PC-9 (cell line): ENCODE data around the gene OXSR1. TPM values are rescaled to one million over a fixed set of nuclear protein-coding genes. Genes with fewer than 3 reads are reported as not detected.

Experiments
- BruUV-seq: library from RNA; stranded (reverse); fragments of 400-500 nt; replicated peaks from 2 replicates; lab custom pipeline; 2021; lab: Mats Ljungman, UMichigan
- CTCF ChIA-PET: fragments of 300-600 bp; sonication (Branson Sonifier 250); formaldehyde crosslinking; loops from one replicate; lab custom pipeline; 2022; ENCODE audit warnings: antibody characterized with exemption; lab: Charles Lee
- POLR2A ChIA-PET: fragments of 300-600 bp; sonication (Branson Sonifier 250); formaldehyde crosslinking; loops from one replicate; lab custom pipeline; 2022; ENCODE audit warnings: antibody characterized with exemption; ENCODE audit not compliant: unreplicated experiment; lab: Charles Lee
- DNase-seq, 2 experiments: peaks; one replicate each; pipeline versions ENCODE4 v3.0.0 to v3.0.0-alpha.2; 2015 to 2022; ENCODE audit warnings: mixed read lengths in 1 of 2
- H2AFZ ChIP-seq: fragments of 200-600 bp; sonication (generic); 2 replicates; pipeline ENCODE4 v1.8.1; 2017; ENCODE audit warnings: antibody characterized with exemption
- H3F3A ChIP-seq: fragments of 200-600 bp; sonication (generic); 2 replicates; pipeline ENCODE4 v1.8.1; 2017; ENCODE audit warnings: antibody characterized with exemption, mild to moderate bottlenecking, low read depth; ENCODE audit not compliant: insufficient read depth
- H3K27ac ChIP-seq: fragments of 200-600 bp; sonication (generic); 2 replicates; pipeline ENCODE4 v1.6.1; 2016; ENCODE audit warnings: mixed run types
- H3K27me3 ChIP-seq: fragments of 200-600 bp; sonication (generic); 2 replicates; pipeline ENCODE4 v1.6.1; 2016; ENCODE audit warnings: low read depth, mixed run types; ENCODE audit not compliant: insufficient read depth
- H3K36me3 ChIP-seq: fragments of 200-600 bp; sonication (generic); 2 replicates; pipeline ENCODE4 v1.6.1; 2016; ENCODE audit warnings: low read depth, mixed run types
- H3K4me1 ChIP-seq: fragments of 200-600 bp; sonication (generic); replicated peaks from 2 replicates; pipeline ENCODE4 v1.6.1; 2016; ENCODE audit warnings: mixed run types; ENCODE audit not compliant: insufficient read depth
- H3K4me2 ChIP-seq: fragments of 200-600 bp; sonication (generic); 2 replicates; pipeline ENCODE4 v1.6.1; 2017; ENCODE audit warnings: mixed run types
- H3K4me3 ChIP-seq: fragments of 200-600 bp; sonication (generic); 2 replicates; pipeline ENCODE4 v1.6.1; 2016; ENCODE audit warnings: mixed run types
- H3K79me2 ChIP-seq: fragments of 200-600 bp; sonication (generic); 2 replicates; pipeline ENCODE4 v1.6.1; 2017; ENCODE audit warnings: low read depth, mixed run types
- H3K9me2 ChIP-seq: fragments of 200-600 bp; sonication (generic); 2 replicates; pipeline ENCODE4 v1.8.1; 2017; ENCODE audit warnings: mild to moderate bottlenecking; ENCODE audit not compliant: insufficient read depth
- H3K9me3 ChIP-seq: fragments of 200-600 bp; sonication (generic); 2 replicates; pipeline ENCODE4 v1.8.1; 2016; ENCODE audit warnings: low read depth; ENCODE audit not compliant: insufficient read depth
- H4K20me1 ChIP-seq: fragments of 200-600 bp; sonication (generic); 2 replicates; pipeline ENCODE4 v1.8.1; 2017; ENCODE audit not compliant: insufficient read depth
- EZH2 ChIP-seq: fragments of 200-600 bp; sonication (generic); IDR thresholded peaks from 2 replicates; pipeline ENCODE4 v1.8.0; 2017; ENCODE audit warnings: antibody characterized with exemption, low read depth
- intact Hi-C: fragments of 100-400 bp; cut with micrococcal nuclease; formaldehyde crosslinking; loops from one replicate; pipeline ENCODE4 v1.10.0; 2022; ENCODE audit not compliant: unreplicated experiment
- total RNA-seq: library from RNA; stranded (reverse); gene quantifications from 2 replicates; pipeline ENCODE4 v1.2.3, GENCODE V29; 2021
- TF ChIP-seq, protein P1 (sequence below): fragments of 200-600 bp; sonication (generic); conservative IDR thresholded peaks from 2 replicates; pipeline ENCODE4 v1.6.1; 2017; ENCODE audit warnings: mixed run types, antibody characterized with exemption, mild to moderate bottlenecking, moderate library complexity

OXSR1 gene
- total RNA-seq, 1 experiment from 2014 or later = 54.3 TPM

DNA sequence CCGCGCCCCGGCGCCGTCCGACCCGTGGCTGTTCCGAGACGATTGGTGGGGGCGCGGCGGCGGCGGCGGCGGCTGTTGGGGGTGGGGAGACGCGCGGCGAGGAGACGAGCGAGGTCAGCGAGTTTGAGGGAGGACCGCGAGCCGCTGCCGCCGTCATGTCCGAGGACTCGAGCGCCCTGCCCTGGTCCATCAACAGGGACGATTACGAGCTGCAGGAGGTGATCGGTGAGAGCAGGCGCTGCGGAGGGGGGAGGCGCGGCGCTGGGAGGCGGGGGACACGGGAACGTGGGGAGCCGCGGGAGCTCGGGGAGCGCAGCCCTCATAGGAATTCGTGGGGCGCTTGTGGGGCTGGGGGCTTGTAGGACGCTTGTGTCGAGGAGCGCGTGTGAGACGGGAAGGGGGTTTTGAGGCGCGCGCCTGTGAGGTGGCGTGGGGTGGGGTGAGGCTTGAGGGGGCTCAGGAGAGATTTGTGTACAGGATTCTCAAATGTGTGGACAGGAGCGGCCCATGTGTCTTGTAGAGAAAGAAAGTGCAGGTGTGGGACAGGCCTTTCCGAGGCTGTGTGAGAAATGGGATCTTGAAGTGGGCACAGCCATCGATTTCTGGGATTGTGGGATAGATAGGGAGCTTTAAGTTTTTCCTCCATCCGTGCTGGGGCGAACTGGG, 518 bp downstream of the OXSR1 start:
- H3K4me3 ChIP-seq = peak overlapping the region; percentile 74
- H3K27ac ChIP-seq = peak overlapping the region; percentile 96
- no peaks in the 10 kb centered on the region for H3K27me3 ChIP-seq
- no TSS peak for BruUV-seq
- H3K4me1 ChIP-seq = peaks cover 38% of the 10 kb centered on the region
- peak overlapping the region; percentile 81 for H3K4me2 ChIP-seq
- no peaks in the 10 kb centered on the region for H3K36me3 ChIP-seq
- no peak for DNase-seq
- no peaks in the 10 kb centered on the region for H3K9me3 ChIP-seq
- H2AFZ ChIP-seq = peak overlapping the region; percentile 81
- no peaks in the 10 kb centered on the region for H3K9me2 ChIP-seq
- ChIA-PET CTCF (interaction anchor here (0.5 to 0.8 kb wide), 3 partner anchors 50 to 1541 kb away, joined by 4 to 7 read pairs (median 5); no protein-coding TSS in a partner anchor), POLR2A (interaction anchor here (0.7 to 1.6 kb wide), 5 partner anchors 12 to 33 kb away, joined by 3 to 17 read pairs (median 6); partner anchors contain the start of gene ACAA1)
- H3K79me2 ChIP-seq = peaks cover 52% of the 10 kb centered on the region
- peaks cover 6% of the 10 kb centered on the region for H4K20me1 ChIP-seq
- no peak for TF ChIP-seq EZH2
- TF ChIP-seq, protein P1, sequence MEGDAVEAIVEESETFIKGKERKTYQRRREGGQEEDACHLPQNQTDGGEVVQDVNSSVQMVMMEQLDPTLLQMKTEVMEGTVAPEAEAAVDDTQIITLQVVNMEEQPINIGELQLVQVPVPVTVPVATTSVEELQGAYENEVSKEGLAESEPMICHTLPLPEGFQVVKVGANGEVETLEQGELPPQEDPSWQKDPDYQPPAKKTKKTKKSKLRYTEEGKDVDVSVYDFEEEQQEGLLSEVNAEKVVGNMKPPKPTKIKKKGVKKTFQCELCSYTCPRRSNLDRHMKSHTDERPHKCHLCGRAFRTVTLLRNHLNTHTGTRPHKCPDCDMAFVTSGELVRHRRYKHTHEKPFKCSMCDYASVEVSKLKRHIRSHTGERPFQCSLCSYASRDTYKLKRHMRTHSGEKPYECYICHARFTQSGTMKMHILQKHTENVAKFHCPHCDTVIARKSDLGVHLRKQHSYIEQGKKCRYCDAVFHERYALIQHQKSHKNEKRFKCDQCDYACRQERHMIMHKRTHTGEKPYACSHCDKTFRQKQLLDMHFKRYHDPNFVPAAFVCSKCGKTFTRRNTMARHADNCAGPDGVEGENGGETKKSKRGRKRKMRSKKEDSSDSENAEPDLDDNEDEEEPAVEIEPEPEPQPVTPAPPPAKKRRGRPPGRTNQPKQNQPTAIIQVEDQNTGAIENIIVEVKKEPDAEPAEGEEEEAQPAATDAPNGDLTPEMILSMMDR = no peak
- intact Hi-C loops = loop anchor here (1.0 to 2.0 kb wide), 3 partner anchors 29 to 229 kb away; partner anchors contain the start of gene ACAA1
- peaks cover 23% of the 10 kb centered on the region for H3F3A ChIP-seq

DNA sequence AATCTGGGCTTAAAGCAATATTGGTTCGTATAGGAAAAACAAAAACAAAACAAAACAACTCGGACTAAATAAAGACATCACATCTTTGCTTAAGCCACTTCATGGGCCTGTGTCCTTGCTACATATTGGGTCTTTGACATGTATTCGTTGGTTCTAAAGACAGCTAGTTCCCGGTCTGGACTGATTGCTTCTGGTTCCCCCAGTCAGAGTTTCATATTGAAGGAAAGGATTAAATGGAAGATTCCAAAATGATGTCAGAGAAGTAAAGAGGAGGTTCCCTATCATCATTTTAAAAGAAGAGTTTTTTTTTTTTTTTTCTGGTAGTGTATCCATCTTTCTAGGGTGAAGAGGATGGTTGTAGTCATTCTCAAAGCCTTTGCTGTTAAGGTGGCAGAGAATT, 2.3 kb downstream of the OXSR1 start:
- POLR2A ChIA-PET = no interaction called here
- Histone ChIP-seq H3K4me1 (peaks cover 38% of the 10 kb centered on the region), H3K4me2 (peak overlapping the region; percentile 81), H3F3A (peaks cover 27% of the 10 kb centered on the region), H3K9me3 (no peaks in the 10 kb centered on the region), H3K9me2 (no peaks in the 10 kb centered on the region), H3K79me2 (peaks cover 69% of the 10 kb centered on the region), H2AFZ (no peak overlapping the region), H3K27me3 (no peaks in the 10 kb centered on the region), H3K27ac (peak overlapping the region; percentile 62), H3K4me3 (peak overlapping the region; percentile 74; the same call in 1 of the 2 replicates), H3K36me3 (no peaks in the 10 kb centered on the region), H4K20me1 (peaks cover 19% of the 10 kb centered on the region)
- BruUV-seq = no TSS peak
- no peak for DNase-seq
- intact Hi-C loops = loop anchor here (2.0 kb wide), 1 partner anchor 231 kb away; no protein-coding TSS in a partner anchor
- CTCF ChIA-PET = no interaction called here
- no peak for TF ChIP-seq EZH2
- TF ChIP-seq, protein P1 = no peak

DNA sequence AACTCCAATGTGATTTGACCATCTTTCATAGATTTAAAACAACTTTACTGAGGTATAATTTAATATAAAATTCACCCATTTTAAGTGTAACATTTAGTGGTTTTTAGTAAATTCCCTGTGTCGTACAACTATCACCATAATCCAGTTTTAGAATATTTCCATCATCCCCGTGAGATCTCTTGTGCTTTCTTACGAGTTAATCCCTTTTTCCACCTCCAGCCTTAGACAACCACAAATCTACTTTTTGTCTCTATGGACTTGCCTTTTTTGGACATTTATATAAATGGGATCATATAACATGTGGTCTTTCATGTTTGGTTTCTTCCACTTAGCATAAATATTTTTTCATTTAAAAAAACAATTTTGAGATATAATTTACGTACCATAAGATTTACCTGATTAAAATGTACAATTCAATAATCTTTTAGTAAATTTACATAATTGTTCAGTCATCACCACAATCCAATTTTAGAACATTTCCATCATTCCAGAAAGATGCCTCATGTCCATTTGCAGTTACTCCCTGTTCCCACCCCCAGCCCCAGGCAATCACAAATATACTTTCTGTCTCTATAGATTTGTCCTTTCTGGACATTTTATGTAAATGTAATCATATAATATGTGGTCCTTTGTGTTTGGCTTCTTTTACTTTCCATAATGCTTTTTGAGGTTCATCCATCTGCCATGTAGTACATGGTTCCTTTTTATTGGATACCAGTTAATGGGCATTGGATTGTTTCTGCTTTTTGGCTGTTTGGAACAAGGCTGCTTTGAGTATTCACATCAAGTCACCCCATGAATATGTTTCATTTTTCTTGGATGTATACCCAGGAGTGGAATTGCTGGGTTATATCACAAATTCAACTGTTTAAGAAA, 3.1 kb downstream of the OXSR1 start:
- Histone ChIP-seq H3K79me2 (peaks cover 77% of the 10 kb centered on the region), H3K4me2 (peak overlapping the region; percentile 81), H3K27ac (peak overlapping the region; percentile 62), H3K4me3 (peak overlapping the region; percentile 44; the same call in 1 of the 2 replicates), H3F3A (peaks cover 24% of the 10 kb centered on the region), H3K9me3 (no peaks in the 10 kb centered on the region), H2AFZ (no peak overlapping the region), H3K27me3 (no peaks in the 10 kb centered on the region), H4K20me1 (peaks cover 24% of the 10 kb centered on the region), H3K9me2 (no peaks in the 10 kb centered on the region), H3K36me3 (no peaks in the 10 kb centered on the region), H3K4me1 (peaks cover 38% of the 10 kb centered on the region)
- intact Hi-C loops = loop anchor here (1.0 kb wide), 1 partner anchor 8 kb away; no protein-coding TSS in a partner anchor
- TF ChIP-seq EZH2 = no peak
- TF ChIP-seq, protein P1 = no peak
- peak in 1 of 2 experiments; percentile 46 for DNase-seq
- BruUV-seq = no TSS peak
- CTCF ChIA-PET = no interaction called here
- POLR2A ChIA-PET = no interaction called here
